ENCODE measurements around the gene TMEM121.
A peak's percentile ranks its signal among the peaks of the same experiment; 100 is the strongest.

TMEM121 gene

GRCh38 chr14:105487449-105487985, 38.9 kb upstream of the TMEM121 start:
- no peak for DNase-seq

GRCh38 chr14:105487986-105488777, 38.2 kb upstream of the TMEM121 start:
- DNase-seq, result no peak

GRCh38 chr14:105488781-105489541, 37.4 kb upstream of the TMEM121 start:
- no peak for DNase-seq

- DNase-seq, result peak; percentile 78
Observed at GRCh38 chr14:105489542-105490266, 36.7 kb upstream of the TMEM121 start.

- DNase-seq, result no peak
Observed at GRCh38 chr14:105490267-105490571, 36.2 kb upstream of the TMEM121 start.

- DNase-seq, result peak; percentile 100
Observed at GRCh38 chr14:105490572-105491365, 35.6 kb upstream of the TMEM121 start, which contains the start of gene TEDC1. Gene TEDC1 (plus strand): TSS chr14:105491246. CDS start chr14:105491376, 130 bp downstream.

- DNase-seq, result peak; percentile 26
Observed at GRCh38 chr14:105491366-105491973, 34.9 kb upstream of the TMEM121 start.

GRCh38 chr14:105492031-105492970, 34.1 kb upstream of the TMEM121 start:
- DNase-seq, result no peak

- DNase-seq, result no peak
Observed at GRCh38 chr14:105492971-105493871, 33.2 kb upstream of the TMEM121 start.

GRCh38 chr14:105493921-105494605, 32.3 kb upstream of the TMEM121 start:
- DNase-seq, result no peak

- DNase-seq, result no peak
Observed at GRCh38 chr14:105494606-105494929, 31.8 kb upstream of the TMEM121 start.

- no peak for DNase-seq
Observed at GRCh38 chr14:105495101-105495989, 31.0 kb upstream of the TMEM121 start.

- no peak for DNase-seq
Observed at GRCh38 chr14:105495990-105496830, 30.2 kb upstream of the TMEM121 start.

GRCh38 chr14:105496831-105497591, 29.4 kb upstream of the TMEM121 start:
- DNase-seq, result no peak

- DNase-seq, result no peak
Observed at GRCh38 chr14:105497671-105498429, 28.5 kb upstream of the TMEM121 start.

All from fibroblast of skin of abdomen (primary cell).